ENCODE measurements around the gene TOR2A. TPM values are rescaled to one million over a fixed set of nuclear protein-coding genes. Genes with fewer than 3 reads are reported as not detected.
A peak's percentile ranks its signal among the peaks of the same experiment; 100 is the strongest.

The TOR2A gene
- total RNA-seq, 1 donor from 2014 or later = 2.3 TPM

DNA sequence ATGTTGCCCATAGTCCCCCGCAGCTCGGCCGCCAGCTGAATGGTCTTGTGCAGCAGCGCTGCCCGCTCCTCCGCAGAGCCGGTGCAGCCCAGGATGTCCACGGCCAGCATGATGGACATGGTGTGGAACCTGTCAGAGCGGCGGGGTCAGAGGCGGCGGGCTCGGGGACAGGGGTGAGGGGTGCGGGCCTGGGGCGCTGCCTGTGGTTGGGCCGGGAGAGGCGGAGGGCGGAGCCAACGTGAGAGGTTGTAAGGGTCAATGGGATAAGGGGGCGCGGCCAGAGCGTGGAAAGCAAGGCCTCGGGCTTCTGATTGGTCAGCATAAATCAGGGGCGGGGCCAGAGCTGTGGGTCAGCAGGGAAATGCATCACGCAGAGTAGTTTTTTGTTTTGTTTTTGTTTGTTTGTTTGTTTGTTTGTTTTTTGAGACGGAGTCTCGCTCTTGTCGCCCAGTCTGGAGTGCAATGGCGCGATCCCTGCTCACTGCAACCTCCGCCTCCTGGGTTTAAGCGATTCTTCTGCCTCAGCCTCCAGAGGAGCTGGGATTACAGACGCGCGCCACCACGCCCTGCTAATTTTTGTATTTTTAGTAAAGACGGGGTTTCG, 6.8 kb upstream of the TOR2A start:
- TF ChIP-seq, protein P1, sequence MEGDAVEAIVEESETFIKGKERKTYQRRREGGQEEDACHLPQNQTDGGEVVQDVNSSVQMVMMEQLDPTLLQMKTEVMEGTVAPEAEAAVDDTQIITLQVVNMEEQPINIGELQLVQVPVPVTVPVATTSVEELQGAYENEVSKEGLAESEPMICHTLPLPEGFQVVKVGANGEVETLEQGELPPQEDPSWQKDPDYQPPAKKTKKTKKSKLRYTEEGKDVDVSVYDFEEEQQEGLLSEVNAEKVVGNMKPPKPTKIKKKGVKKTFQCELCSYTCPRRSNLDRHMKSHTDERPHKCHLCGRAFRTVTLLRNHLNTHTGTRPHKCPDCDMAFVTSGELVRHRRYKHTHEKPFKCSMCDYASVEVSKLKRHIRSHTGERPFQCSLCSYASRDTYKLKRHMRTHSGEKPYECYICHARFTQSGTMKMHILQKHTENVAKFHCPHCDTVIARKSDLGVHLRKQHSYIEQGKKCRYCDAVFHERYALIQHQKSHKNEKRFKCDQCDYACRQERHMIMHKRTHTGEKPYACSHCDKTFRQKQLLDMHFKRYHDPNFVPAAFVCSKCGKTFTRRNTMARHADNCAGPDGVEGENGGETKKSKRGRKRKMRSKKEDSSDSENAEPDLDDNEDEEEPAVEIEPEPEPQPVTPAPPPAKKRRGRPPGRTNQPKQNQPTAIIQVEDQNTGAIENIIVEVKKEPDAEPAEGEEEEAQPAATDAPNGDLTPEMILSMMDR (IDR thresholded peaks at IDR 0.05; ENCODE audit: borderline replicate concordance) = no peak
- peak overlapping the region; percentile 68 for H3K27ac ChIP-seq (replicated peaks)
- H3K4me3 ChIP-seq = peak overlapping the region; percentile 64
- no peaks in the 10 kb centered on the region for H3K9me3 ChIP-seq (replicated peaks)
- intact Hi-C loops (cut with micrococcal nuclease) = no loop called here
- DNase-seq = peak; percentile 81
- no peaks in the 10 kb centered on the region for H3K27me3 ChIP-seq (ENCODE audit: low read depth)
- H3K4me1 ChIP-seq = peaks cover 39% of the 10 kb centered on the region
- peaks cover 74% of the 10 kb centered on the region for H3K36me3 ChIP-seq

DNA sequence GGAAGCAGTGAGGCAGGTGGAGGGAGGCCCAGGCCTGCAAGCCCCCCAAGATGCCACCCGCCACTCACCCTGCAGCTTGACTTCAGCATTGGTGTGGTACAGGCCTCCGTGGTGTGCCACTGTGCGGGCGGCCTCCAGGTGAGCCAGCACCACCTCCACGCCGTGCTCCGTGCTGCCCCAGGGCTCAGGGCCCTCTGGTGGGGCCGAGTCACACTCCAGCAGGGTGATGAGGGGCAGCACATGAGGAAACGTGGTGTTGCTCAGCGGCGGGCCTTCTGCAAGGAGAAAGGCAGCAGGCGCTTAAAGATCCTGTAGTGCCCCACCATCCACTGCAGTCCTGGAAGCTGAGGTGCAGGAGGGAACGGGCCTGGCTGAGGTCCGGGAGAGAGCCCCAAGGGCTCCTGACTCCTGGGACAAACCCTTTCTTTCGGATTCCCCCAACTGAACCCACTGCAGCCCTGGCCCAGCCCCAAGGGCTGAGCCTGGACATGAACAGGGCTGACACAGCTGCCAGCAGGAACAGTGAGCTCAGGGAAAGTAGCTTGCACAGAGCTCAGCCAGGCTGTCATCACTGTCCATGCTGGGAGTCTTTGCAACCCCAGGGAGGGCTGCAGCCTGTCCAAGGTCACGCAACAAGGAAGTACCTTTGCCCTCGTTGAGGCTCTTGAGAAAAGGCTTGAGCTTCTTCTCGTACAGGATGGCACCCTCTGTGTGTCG, 4.7 kb upstream of the TOR2A start:
- DNase-seq = peak; percentile 55
- TF ChIP-seq, protein P1 (IDR thresholded peaks at IDR 0.05; ENCODE audit: borderline replicate concordance) = no peak
- Histone ChIP-seq H3K4me1 (peaks cover 56% of the 10 kb centered on the region), H3K9me3 (replicated peaks) (no peaks in the 10 kb centered on the region), H3K27ac (replicated peaks) (peak overlapping the region; percentile 68), H3K36me3 (peaks cover 55% of the 10 kb centered on the region), H3K27me3 (ENCODE audit: low read depth) (no peaks in the 10 kb centered on the region), H3K4me3 (no peak overlapping the region)
- intact Hi-C loops (cut with micrococcal nuclease) = loop anchor here (5.0 kb wide), 1 partner anchor 43 kb away; no protein-coding TSS in a partner anchor

DNA sequence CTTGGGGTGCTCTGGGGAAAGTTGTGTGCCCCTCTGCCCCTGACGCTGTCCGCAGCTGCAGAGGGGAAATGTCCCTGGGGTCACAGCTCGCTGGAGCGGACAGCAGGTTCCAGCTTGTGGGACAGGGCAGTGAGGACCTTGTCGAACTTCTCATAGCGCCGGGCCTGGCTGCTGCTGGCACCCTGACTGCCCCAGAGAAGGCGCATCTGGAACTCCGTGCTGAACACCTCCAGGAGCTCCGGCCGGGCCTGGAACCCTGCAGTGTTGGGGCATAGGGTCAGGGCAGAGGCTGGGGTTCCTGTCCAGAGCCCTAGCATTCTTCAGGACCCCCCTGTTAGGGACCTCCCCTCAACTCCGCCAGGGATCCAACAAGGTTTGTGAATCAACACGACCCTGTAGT, 3.6 kb upstream of the TOR2A start:
- Histone ChIP-seq H3K9me3 (replicated peaks) (no peaks in the 10 kb centered on the region), H3K27ac (replicated peaks) (no peak overlapping the region), H3K27me3 (ENCODE audit: low read depth) (no peaks in the 10 kb centered on the region), H3K4me3 (no peak overlapping the region), H3K36me3 (peaks cover 45% of the 10 kb centered on the region), H3K4me1 (peaks cover 67% of the 10 kb centered on the region)
- TF ChIP-seq, protein P1 (IDR thresholded peaks at IDR 0.05; ENCODE audit: borderline replicate concordance) = no peak
- DNase-seq = no peak
- intact Hi-C loops (cut with micrococcal nuclease) = loop anchor here (5.0 kb wide), 1 partner anchor 44 kb away; no protein-coding TSS in a partner anchor

DNA sequence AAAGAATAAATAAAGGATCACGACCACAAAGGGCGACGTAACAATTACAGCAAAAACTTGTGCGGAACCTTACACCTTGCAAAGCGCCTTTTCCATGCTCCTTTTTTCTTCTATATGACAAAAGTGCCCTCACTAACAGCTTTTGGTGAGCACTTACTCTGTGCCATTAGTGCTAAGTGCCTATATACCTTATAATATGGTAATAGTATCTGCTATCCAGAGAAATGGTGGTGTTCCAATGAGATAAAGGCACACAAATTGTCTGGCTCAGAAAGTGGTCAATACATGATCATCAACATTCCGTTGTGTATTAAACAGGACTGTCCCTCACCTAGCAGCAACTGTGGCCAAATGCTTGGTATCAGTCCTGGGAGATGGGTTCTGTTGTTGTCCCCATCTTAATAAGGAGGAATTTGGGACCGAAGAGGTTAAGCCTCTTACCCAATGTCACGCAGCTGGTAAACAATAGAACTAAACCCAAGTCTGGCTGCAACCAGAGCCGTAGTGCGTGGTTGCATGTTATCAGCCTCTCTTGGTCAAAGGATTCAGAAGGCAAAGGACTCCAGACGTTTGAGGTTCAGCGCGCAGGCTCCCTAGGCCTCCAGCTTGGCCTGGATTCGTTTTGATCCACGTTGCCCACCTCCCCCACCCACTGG, 564 bp upstream of the TOR2A start:
- Histone ChIP-seq H3K27me3 (ENCODE audit: low read depth) (no peaks in the 10 kb centered on the region), H3K4me3 (peak overlapping the region; percentile 94), H3K9me3 (replicated peaks) (no peaks in the 10 kb centered on the region), H3K36me3 (peaks cover 45% of the 10 kb centered on the region), H3K27ac (replicated peaks) (peak overlapping the region; percentile 98), H3K4me1 (peaks cover 39% of the 10 kb centered on the region)
- DNase-seq = no peak
- intact Hi-C loops (cut with micrococcal nuclease) = loop anchor here (5.0 kb wide), 1 partner anchor 47 kb away; no protein-coding TSS in a partner anchor
- TF ChIP-seq, protein P1 (IDR thresholded peaks at IDR 0.05; ENCODE audit: borderline replicate concordance) = no peak

DNA sequence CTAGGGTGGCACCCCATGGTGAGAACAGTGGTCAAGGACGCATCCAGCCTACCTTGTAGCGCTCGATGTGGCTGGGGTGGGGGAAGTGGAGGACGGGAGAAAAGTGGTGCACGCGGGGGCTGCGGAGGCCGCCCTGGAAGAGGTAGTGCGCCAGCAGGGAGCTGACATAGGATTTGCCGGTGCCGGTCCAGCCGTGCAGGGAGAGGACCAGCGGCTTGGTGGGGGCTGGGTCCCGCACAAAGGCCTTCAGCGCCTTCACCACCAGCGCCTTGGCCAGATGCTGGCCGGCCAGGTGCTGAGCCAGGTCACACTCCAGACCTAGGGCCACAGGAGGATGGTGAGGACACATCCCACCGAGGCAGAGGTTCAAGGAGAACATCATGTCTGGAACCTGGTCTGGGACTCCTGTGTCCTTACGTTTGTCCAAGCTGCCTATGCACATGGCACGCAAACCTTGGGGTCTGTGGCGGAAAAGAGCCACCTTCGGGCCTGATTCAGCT, 797 bp downstream of the TOR2A start:
- TF ChIP-seq, protein P1 (IDR thresholded peaks at IDR 0.05; ENCODE audit: borderline replicate concordance) = no peak
- intact Hi-C loops (cut with micrococcal nuclease) = loop anchor here (5.0 kb wide), 1 partner anchor 142 kb away; no protein-coding TSS in a partner anchor
- no peak for DNase-seq
- H3K4me3 ChIP-seq = peak overlapping the region; percentile 94
- H3K27me3 ChIP-seq (ENCODE audit: low read depth) = no peaks in the 10 kb centered on the region
- H3K9me3 ChIP-seq (replicated peaks) = no peaks in the 10 kb centered on the region
- H3K36me3 ChIP-seq = peaks cover 36% of the 10 kb centered on the region
- peak overlapping the region; percentile 98 for H3K27ac ChIP-seq (replicated peaks)
- peaks cover 27% of the 10 kb centered on the region for H3K4me1 ChIP-seq

Data from left ventricle myocardium inferior (tissue), 1 donor.